Activated naive CD8-positive, alpha-beta T cell treated with anti-CD3 and anti-CD28 coated beads, Interleukin-2, amount 10 ng/mL, durations not matched to agents 7 days and 5 days (primary cell): ENCODE results near the gene LAMP1. TPM values are rescaled to one million over a fixed set of nuclear protein-coding genes. Genes with fewer than 3 reads are reported as not detected.

Experiments
- ATAC-seq: fragments of 150-1000 bp; cut with Tn5 transposase; one replicate; pipeline ENCODE4 v1.10.0; 2021; ENCODE audit warnings: low read depth, moderate library complexity
- POLR2A ChIA-PET: fragments of 350-600 bp; sonication (Branson Sonifier 250); formaldehyde crosslinking; loops from one replicate; lab custom pipeline; 2021; ENCODE audit warnings: antibody characterized with exemption; lab: Charles Lee
- DNase-seq: peaks from one replicate; pipeline ENCODE4 v3.0.0; 2021
- H3K27ac Mint-ChIP-seq: one replicate; pipeline ENCODE4 v1.8.0; 2022; ENCODE audit warnings: mild to moderate bottlenecking, mixed read lengths
- H3K27me3 Mint-ChIP-seq: one replicate; pipeline ENCODE4 v1.8.0; 2022; ENCODE audit warnings: mild to moderate bottlenecking, moderate library complexity, mixed read lengths
- H3K36me3 Mint-ChIP-seq: one replicate; pipeline ENCODE4 v1.8.0; 2021; ENCODE audit warnings: mild to moderate bottlenecking, mixed read lengths
- H3K4me1 Mint-ChIP-seq: one replicate; pipeline ENCODE4 v1.8.0; 2021; ENCODE audit warnings: mixed read lengths
- H3K4me3 Mint-ChIP-seq: one replicate; pipeline ENCODE4 v1.8.0; 2022; ENCODE audit warnings: mild to moderate bottlenecking, moderate library complexity, mixed read lengths
- H3K9me3 Mint-ChIP-seq: one replicate; pipeline ENCODE4 v1.8.0; 2021; ENCODE audit warnings: mixed read lengths
- total RNA-seq, 2 experiments: library from RNA; stranded (reverse); gene quantifications; one replicate each; pipeline ENCODE4 v1.2.3, GENCODE V29; 2021

LAMP1 gene
- total RNA-seq, 2 experiments from 2014 or later = 90.1 to 96.5 TPM

GRCh38 chr13:113323869-113324268, 26.8 kb downstream of the LAMP1 start:
- Mint-ChIP-seq H3K36me3 (peaks cover 12% of the 10 kb centered on the region), H3K4me3 (no peak overlapping the region), H3K27me3 (peaks cover 1% of the 10 kb centered on the region), H3K4me1 (no peaks in the 10 kb centered on the region), H3K9me3 (no peaks in the 10 kb centered on the region), H3K27ac (no peak overlapping the region)
- ATAC-seq = no peak
- POLR2A ChIA-PET = no interaction called here
- no peak for DNase-seq

DNA sequence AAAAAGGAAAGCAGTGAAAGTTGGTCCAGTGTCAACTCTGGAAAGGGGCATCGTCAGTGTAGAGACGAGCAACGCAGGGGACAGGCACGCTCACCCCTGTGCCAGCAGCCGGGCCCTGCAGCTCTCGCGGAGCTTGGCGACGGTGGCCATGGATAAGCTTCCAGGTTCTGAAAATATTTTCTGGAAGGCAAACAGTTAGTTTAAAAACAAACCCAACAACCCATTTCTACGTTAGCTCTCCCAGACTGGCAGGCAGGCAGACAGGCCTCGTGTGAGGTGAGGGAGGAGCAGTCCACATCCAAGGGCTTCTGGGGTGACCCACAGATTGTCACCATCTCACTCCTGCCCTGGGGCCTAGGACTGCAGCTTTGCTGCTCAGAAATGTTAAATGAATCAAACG, 27.4 kb downstream of the LAMP1 start:
- Mint-ChIP-seq H3K27me3 (peaks cover 1% of the 10 kb centered on the region), H3K4me1 (no peaks in the 10 kb centered on the region), H3K4me3 (no peak overlapping the region), H3K36me3 (peaks cover 12% of the 10 kb centered on the region), H3K9me3 (no peaks in the 10 kb centered on the region), H3K27ac (no peak overlapping the region)
- DNase-seq (no peak), ATAC-seq (no peak)
- POLR2A ChIA-PET = no interaction called here

DNA sequence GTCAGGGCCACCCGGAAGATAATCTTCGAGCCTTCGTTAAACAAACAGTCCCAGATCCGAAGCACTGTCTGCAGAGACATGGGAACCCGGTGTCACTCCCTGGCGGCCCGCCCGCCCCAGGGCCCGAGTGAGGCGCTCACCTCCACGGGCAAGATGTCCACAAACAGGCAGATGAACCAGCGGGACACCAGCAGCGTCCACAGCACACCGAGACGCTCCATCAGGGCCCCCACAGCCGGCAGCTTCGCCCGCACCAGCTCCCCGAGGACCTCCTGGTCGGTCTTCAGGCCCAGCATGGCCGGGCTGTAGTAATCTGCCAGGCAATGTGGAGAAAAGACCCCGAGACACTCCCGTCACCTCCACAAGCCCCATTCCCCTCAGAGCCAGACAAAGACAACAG, 28.7 kb downstream of the LAMP1 start:
- H3K4me3 Mint-ChIP-seq = no peak overlapping the region

DNA sequence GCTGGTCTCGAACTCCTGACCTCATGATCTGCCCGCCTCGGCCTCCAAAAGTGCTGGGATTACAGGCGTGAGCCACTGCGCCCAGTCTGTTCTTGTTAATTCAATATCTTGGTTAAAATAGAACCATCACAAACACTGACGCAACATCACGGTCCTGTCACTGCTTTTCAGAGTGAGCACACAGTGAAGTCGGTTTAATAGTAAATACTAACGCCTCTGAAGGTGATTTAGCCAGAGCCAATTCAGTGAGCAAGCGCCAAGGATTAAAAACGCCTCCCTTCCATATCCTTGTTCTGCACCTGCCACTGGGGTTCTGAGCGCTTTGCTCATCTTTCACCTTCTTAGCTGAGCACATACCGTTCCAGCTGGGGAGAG, 30.3 kb downstream of the LAMP1 start:
- Mint-ChIP-seq H3K27ac (no peak overlapping the region), H3K4me1 (no peaks in the 10 kb centered on the region), H3K4me3 (no peak overlapping the region), H3K36me3 (peaks cover 6% of the 10 kb centered on the region), H3K9me3 (no peaks in the 10 kb centered on the region), H3K27me3 (peaks cover 1% of the 10 kb centered on the region)
- DNase-seq = no peak
- POLR2A ChIA-PET = no interaction called here
- no peak for ATAC-seq

More for the DNA sequence above, 28.7 kb downstream of the LAMP1 start:
- Mint-ChIP-seq H3K36me3 (peaks cover 8% of the 10 kb centered on the region), H3K27ac (no peak overlapping the region), H3K9me3 (no peaks in the 10 kb centered on the region), H3K4me1 (no peaks in the 10 kb centered on the region), H3K27me3 (peaks cover 1% of the 10 kb centered on the region)
- ATAC-seq (no peak), DNase-seq (no peak)
- POLR2A ChIA-PET = no interaction called here

DNA sequence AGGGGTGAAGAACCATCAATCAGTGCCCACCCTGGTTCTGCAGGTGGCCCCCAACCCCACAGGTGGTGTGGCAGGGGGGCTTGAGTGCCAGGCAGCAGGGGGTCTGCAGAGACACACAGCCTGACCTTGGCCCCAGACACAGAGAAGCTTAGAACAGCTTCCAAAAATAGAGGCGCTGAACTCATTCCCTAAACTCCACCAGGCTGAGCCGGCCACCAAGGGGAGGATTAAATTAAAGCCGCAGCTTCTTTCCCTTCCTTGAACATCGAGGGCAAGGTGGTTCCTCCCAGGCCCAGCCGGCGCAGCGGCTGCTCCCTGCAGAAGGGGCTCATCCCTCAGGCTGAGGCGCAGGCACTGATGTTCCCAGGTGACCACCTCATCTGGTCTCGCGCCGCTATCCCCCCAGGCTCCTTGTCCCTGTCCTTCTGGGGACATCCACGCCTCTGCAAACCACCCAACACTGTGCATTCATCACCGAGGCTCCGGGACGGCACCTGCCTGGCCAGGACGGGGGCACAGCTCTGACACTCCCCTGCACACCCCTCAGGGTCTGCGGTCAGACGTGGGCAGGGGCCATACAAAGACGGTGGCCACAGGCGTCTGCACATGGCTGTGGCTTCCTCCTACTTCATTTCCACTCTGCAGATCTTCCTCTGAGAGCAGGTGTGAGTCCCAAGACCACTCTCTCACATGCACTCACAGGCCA, 30.9 kb downstream of the LAMP1 start:
- Mint-ChIP-seq H3K4me3 (no peak overlapping the region), H3K36me3 (peaks cover 6% of the 10 kb centered on the region), H3K9me3 (no peaks in the 10 kb centered on the region), H3K27ac (no peak overlapping the region), H3K4me1 (no peaks in the 10 kb centered on the region), H3K27me3 (peaks cover 1% of the 10 kb centered on the region)
- no peak for DNase-seq
- POLR2A ChIA-PET = no interaction called here
- no peak for ATAC-seq

DNA sequence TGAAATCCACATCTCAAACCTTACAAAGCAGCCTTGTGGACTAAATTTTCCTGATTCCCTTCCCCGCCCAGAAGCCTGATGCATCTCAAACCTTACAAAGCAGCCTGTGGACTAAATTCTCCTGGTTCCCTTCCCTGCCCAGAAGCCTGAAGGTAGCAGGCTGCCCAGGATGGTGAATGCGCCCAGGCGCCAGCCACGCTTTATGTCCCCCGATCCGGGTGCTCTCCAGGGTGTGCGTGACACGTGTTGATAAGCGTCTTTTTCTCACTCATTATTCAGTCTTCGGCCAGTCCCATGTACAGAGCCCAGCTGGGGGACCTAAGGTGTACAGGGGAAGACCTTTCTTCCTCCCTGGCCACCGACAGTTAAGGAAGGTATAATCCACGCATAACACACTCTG, 31.8 kb downstream of the LAMP1 start:
- Mint-ChIP-seq H3K27ac (no peak overlapping the region), H3K9me3 (no peaks in the 10 kb centered on the region), H3K4me3 (no peak overlapping the region), H3K27me3 (peaks cover 1% of the 10 kb centered on the region), H3K36me3 (no peaks in the 10 kb centered on the region), H3K4me1 (no peaks in the 10 kb centered on the region)
- ATAC-seq (no peak), DNase-seq (no peak)
- POLR2A ChIA-PET = no interaction called here

GRCh38 chr13:113329656-113330312, 32.7 kb downstream of the LAMP1 start:
- peaks cover 1% of the 10 kb centered on the region for H3K27me3 Mint-ChIP-seq
- POLR2A ChIA-PET = no interaction called here
- no peak overlapping the region for H3K4me3 Mint-ChIP-seq
- no peaks in the 10 kb centered on the region for H3K36me3 Mint-ChIP-seq
- DNase-seq (no peak), ATAC-seq (no peak)
- no peaks in the 10 kb centered on the region for H3K4me1 Mint-ChIP-seq
- no peaks in the 10 kb centered on the region for H3K9me3 Mint-ChIP-seq
- H3K27ac Mint-ChIP-seq = no peak overlapping the region

DNA sequence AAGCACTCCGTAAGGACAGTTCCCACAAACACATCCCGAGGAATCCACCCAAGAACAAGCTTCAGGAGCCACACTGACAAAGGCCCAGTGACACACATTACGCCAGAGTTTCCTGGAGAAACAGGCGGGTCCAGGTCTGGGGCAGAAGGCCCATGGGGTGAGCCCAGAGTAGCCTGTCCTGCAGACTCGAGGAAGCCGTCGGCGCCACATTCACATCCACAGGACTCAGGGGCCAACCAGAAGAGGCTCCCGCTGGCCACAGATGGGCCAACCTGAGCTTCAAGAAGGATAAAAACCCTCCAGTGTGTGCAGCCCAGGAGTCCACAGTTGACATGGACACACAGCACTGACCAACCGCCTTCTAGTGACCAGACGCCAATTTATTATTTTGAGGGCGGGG, 35.6 kb downstream of the LAMP1 start:
- Mint-ChIP-seq H3K4me1 (no peaks in the 10 kb centered on the region), H3K36me3 (no peaks in the 10 kb centered on the region), H3K27me3 (no peaks in the 10 kb centered on the region), H3K4me3 (no peak overlapping the region), H3K27ac (no peak overlapping the region), H3K9me3 (no peaks in the 10 kb centered on the region)
- DNase-seq (no peak), ATAC-seq (no peak)
- POLR2A ChIA-PET = no interaction called here

DNA sequence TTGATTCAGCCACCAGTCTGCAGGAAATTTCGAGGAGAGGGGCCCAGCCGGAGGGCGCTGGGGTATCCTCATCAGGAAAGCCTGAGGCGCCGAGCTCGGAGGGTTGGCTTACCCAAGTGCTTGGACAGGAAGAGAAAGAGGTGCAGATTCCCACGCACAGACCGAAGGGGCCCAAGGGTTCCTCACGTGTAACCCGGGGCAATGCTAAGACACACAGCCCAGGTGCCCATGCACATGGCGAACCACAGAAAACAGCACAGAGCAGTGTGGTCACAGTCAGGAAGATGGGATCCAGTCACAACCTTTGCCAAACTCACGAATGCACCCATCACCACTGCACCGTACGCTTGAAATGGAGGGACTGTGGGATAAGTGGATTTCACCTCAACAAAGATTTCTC, 36.0 kb downstream of the LAMP1 start:
- DNase-seq (no peak), ATAC-seq (no peak)
- Mint-ChIP-seq H3K36me3 (no peaks in the 10 kb centered on the region), H3K4me3 (no peak overlapping the region), H3K9me3 (no peaks in the 10 kb centered on the region), H3K4me1 (no peaks in the 10 kb centered on the region), H3K27ac (no peak overlapping the region), H3K27me3 (no peaks in the 10 kb centered on the region)
- POLR2A ChIA-PET = no interaction called here

- no peak overlapping the region for H3K4me3 Mint-ChIP-seq
- ATAC-seq = no peak
- no peak overlapping the region for H3K27ac Mint-ChIP-seq
- H3K4me1 Mint-ChIP-seq = no peaks in the 10 kb centered on the region
- DNase-seq = no peak
- H3K36me3 Mint-ChIP-seq = no peaks in the 10 kb centered on the region
- H3K27me3 Mint-ChIP-seq = peaks cover 6% of the 10 kb centered on the region
- H3K9me3 Mint-ChIP-seq = no peaks in the 10 kb centered on the region
- POLR2A ChIA-PET = no interaction called here
These were observed 40.5 kb downstream of the LAMP1 start for GRCh38 chr13:113337556-113337955.

DNA sequence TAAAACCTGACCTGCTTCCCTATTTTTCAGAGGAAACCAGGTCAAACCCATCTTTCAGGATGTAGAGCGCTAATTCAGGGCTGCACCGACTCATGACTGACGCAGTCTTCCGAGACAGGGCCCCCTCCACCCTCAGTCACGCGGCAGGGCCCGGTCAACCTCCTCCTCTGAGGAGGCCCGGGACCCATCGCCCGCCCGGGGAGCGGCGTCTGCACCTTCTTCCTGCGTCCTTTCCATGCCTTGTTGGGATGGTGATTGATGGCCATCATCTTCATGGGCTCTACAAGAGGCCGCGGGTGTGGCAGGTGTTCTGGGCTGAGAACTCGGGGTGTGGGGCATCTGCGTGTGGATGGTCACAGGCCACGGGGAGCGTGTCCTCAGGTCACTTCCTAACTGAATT, 40.9 kb downstream of the LAMP1 start:
- no peak for DNase-seq
- Mint-ChIP-seq H3K4me3 (no peak overlapping the region), H3K27me3 (peaks cover 6% of the 10 kb centered on the region), H3K36me3 (no peaks in the 10 kb centered on the region), H3K4me1 (no peaks in the 10 kb centered on the region), H3K9me3 (no peaks in the 10 kb centered on the region), H3K27ac (no peak overlapping the region)
- ATAC-seq = no peak
- POLR2A ChIA-PET = no interaction called here

- POLR2A ChIA-PET = no interaction called here
- ATAC-seq (no peak), DNase-seq (no peak)
- Mint-ChIP-seq H3K4me3 (no peak overlapping the region), H3K27ac (no peak overlapping the region), H3K27me3 (peaks cover 6% of the 10 kb centered on the region), H3K36me3 (no peaks in the 10 kb centered on the region), H3K4me1 (no peaks in the 10 kb centered on the region), H3K9me3 (no peaks in the 10 kb centered on the region)
These were observed 41.4 kb downstream of the LAMP1 start for GRCh38 chr13:113338451-113338850.

GRCh38 chr13:113342820-113343691, 46.0 kb downstream of the LAMP1 start:
- ATAC-seq (no peak), DNase-seq (no peak)
- peaks cover 3% of the 10 kb centered on the region for H3K9me3 Mint-ChIP-seq
- no peaks in the 10 kb centered on the region for H3K36me3 Mint-ChIP-seq
- no peak overlapping the region for H3K4me3 Mint-ChIP-seq
- POLR2A ChIA-PET = no interaction called here
- H3K4me1 Mint-ChIP-seq = no peaks in the 10 kb centered on the region
- H3K27ac Mint-ChIP-seq = no peak overlapping the region
- H3K27me3 Mint-ChIP-seq = peaks cover 6% of the 10 kb centered on the region

DNA sequence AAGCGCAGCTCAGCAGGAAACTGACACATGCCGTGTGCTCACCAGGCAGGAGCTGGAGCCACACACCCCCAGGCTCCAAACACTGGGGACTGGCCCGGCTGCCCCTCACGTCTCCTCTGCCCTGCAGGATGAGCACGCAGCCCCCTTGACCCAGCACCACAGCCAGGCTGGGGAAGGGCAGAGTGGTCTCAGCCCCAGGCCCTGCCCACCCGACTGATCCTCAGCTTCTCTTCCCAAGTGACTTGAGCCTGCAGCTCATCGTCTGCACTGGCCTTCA, 46.6 kb downstream of the LAMP1 start:
- POLR2A ChIA-PET = no interaction called here
- H3K9me3 Mint-ChIP-seq = peaks cover 3% of the 10 kb centered on the region
- no peak overlapping the region for H3K4me3 Mint-ChIP-seq
- H3K27me3 Mint-ChIP-seq = peaks cover 6% of the 10 kb centered on the region
- no peaks in the 10 kb centered on the region for H3K4me1 Mint-ChIP-seq
- H3K36me3 Mint-ChIP-seq = no peaks in the 10 kb centered on the region
- H3K27ac Mint-ChIP-seq = no peak overlapping the region
- no peak for ATAC-seq
- no peak for DNase-seq
